HCT116 (cell line): ENCODE data around the gene MAP4K4. TPM values are rescaled to one million over a fixed set of nuclear protein-coding genes. Genes with fewer than 3 reads are reported as not detected.

Source experiments
- ATAC-seq: fragments of 200-7000 bp; cut with Tn5 transposase; 2 replicates; pipeline ENCODE4 v1.9.1; 2020; ENCODE audit warnings: mild to moderate bottlenecking, moderate library complexity
- BruUV-seq: library from RNA; stranded (reverse); fragments of 400-500 nt; replicated peaks from 2 replicates; lab custom pipeline; 2021; lab: Mats Ljungman, UMichigan
- CTCF ChIA-PET: fragments of 300-600 bp; sonication (Branson Sonifier 250); formaldehyde crosslinking; loops from one replicate; lab custom pipeline; 2021; ENCODE audit warnings: antibody characterized with exemption; lab: Charles Lee
- POLR2A ChIA-PET: fragments of 300-600, 350-600 bp; sonication (Branson Sonifier 250); formaldehyde crosslinking; loops from one replicate; lab custom pipeline; 2021; ENCODE audit warnings: antibody characterized with exemption; lab: Charles Lee
- RAD21 ChIA-PET, 2 experiments: fragments of 300-600 bp; sonication (Branson Sonifier 250); formaldehyde crosslinking; loops; one replicate each; lab custom pipeline; 2023; ENCODE audit warnings: low total read pairs in 2 of 2; ENCODE audit not compliant: uncharacterized antibody in 2 of 2, unreplicated experiment in 2 of 2, low non-redundant PET in 1 of 2; lab: Charles Lee
- DNase-seq: peaks from one replicate; pipeline ENCODE4 v3.0.0-alpha.2; 2010; ENCODE audit warnings: low read depth, low spot score
- H2AFZ ChIP-seq: fragments of 200-600 bp; shearing (Covaris generic), sonication (generic); 2 replicates; pipeline ENCODE4 v1.6.1; 2017; ENCODE audit warnings: low read depth, mixed run types, mixed read lengths, antibody characterized with exemption, low read length; ENCODE audit not compliant: poor library complexity, severe bottlenecking
- H3K27ac ChIP-seq: 2 replicates; pipeline ENCODE4 v1.5.1; 2012; ENCODE audit warnings: low read depth, low read length
- H3K27me3 ChIP-seq: fragments of 200-600 bp; sonication (generic); 2 replicates; pipeline ENCODE4 v1.6.1; 2016; ENCODE audit warnings: mixed run types, low read length, mixed read lengths; ENCODE audit not compliant: insufficient read depth
- H3K36me3 ChIP-seq, 2 experiments: fragments of 200-500 bp in 1 of 2; fragments of 200-600 bp in 1 of 2; sonication (Bioruptor generic) in 1 of 2; sonication (generic) in 1 of 2; 2 replicates each; pipeline versions ENCODE4 v1.5.1 to v1.6.1; 2014 to 2016; ENCODE audit warnings: low read length in 2 of 2, inconsistent platforms in 1 of 2, mixed read lengths in 1 of 2, mixed run types in 1 of 2; ENCODE audit not compliant: insufficient read depth in 2 of 2, control insufficient read depth in 1 of 2
- H3K4me1 ChIP-seq, 2 experiments: fragments of 200-600 bp in 1 of 2; sonication (generic) in 1 of 2; 2 replicates each; pipeline versions ENCODE4 v1.5.1 to v1.6.1; 2012 to 2017; ENCODE audit warnings: low read length in 2 of 2, inconsistent platforms in 1 of 2, mild to moderate bottlenecking in 1 of 2, mixed read lengths in 1 of 2, mixed run types in 1 of 2, moderate library complexity in 1 of 2; ENCODE audit not compliant: insufficient read depth in 2 of 2, control insufficient read depth in 1 of 2
- H3K4me2 ChIP-seq: fragments of 200-600 bp; sonication (generic); 2 replicates; pipeline ENCODE4 v1.6.1; 2017; ENCODE audit warnings: mixed run types, low read length, mixed read lengths
- H3K4me3 ChIP-seq, 2 experiments: fragments of 200-600 bp in 1 of 2; sonication (generic) in 1 of 2; replicated peaks in 1 of 2; 2 replicates each; pipeline ENCODE4 v1.5.1; 2011 to 2016; ENCODE audit warnings: low read length in 2 of 2, control low read depth in 1 of 2, low read depth in 1 of 2, mild to moderate bottlenecking in 1 of 2, mixed read lengths in 1 of 2, mixed run types in 1 of 2
- H3K79me2 ChIP-seq: fragments of 200-600 bp; sonication (generic); 2 replicates; pipeline ENCODE4 v1.6.1; 2017; ENCODE audit warnings: mild to moderate bottlenecking, mixed run types, low read length, moderate library complexity, mixed read lengths; ENCODE audit not compliant: insufficient read depth
- H3K9ac ChIP-seq: fragments of 200-600 bp; sonication (generic); 2 replicates; pipeline ENCODE4 v1.6.1; 2016; ENCODE audit warnings: low read length, mixed read lengths
- H3K9me2 ChIP-seq: fragments of 200-600 bp; sonication (generic), shearing (Covaris generic); 2 replicates; pipeline ENCODE4 v1.6.1; 2017; ENCODE audit warnings: mixed run types, mild to moderate bottlenecking, moderate library complexity; ENCODE audit not compliant: insufficient read depth
- H3K9me3 ChIP-seq, 2 experiments: fragments of 200-500 bp in 1 of 2; fragments of 200-600 bp in 1 of 2; sonication (Bioruptor generic) in 1 of 2; sonication (generic) in 1 of 2; 2 replicates each; pipeline ENCODE4 v1.6.1; 2014 to 2017; ENCODE audit warnings: low read length in 2 of 2, mixed read lengths in 2 of 2, inconsistent platforms in 1 of 2, low read depth in 1 of 2, mild to moderate bottlenecking in 1 of 2, mixed run types in 1 of 2, moderate library complexity in 1 of 2; ENCODE audit not compliant: control insufficient read depth in 1 of 2, insufficient read depth in 1 of 2
- H4K20me1 ChIP-seq: fragments of 200-600 bp; sonication (generic), shearing (Covaris generic); 2 replicates; pipeline ENCODE4 v1.6.1; 2017; ENCODE audit warnings: mixed run types, mild to moderate bottlenecking, moderate library complexity; ENCODE audit not compliant: insufficient read depth
- CBX3 ChIP-seq: IDR thresholded peaks from 2 replicates; pipeline ENCODE4 v1.6.1; 2012; ENCODE audit warnings: low read depth
- CEBPB ChIP-seq: IDR thresholded peaks from 2 replicates; pipeline ENCODE4 v1.6.1; 2012; ENCODE audit warnings: low read depth
- EGR1 ChIP-seq: IDR thresholded peaks from 2 replicates; pipeline ENCODE4 v1.6.1; 2012; ENCODE audit warnings: low read depth
- ELF1 ChIP-seq: IDR thresholded peaks from 2 replicates; pipeline ENCODE4 v1.6.1; 2012; ENCODE audit warnings: low read depth, borderline replicate concordance
- EZH2 ChIP-seq: fragments of 200-600 bp; sonication (generic); IDR thresholded peaks from 2 replicates; pipeline ENCODE4 v1.6.1; 2017; ENCODE audit warnings: antibody characterized with exemption, mixed run types
- EZH2phosphoT487 ChIP-seq: fragments of 200-600 bp; IDR thresholded peaks from 2 replicates; pipeline ENCODE4 v1.6.1; 2018; ENCODE audit warnings: antibody characterized with exemption, borderline replicate concordance
- JUND ChIP-seq: IDR thresholded peaks from 2 replicates; pipeline ENCODE4 v1.6.1; 2012
- POLR2A ChIP-seq: IDR thresholded peaks from 2 replicates; pipeline ENCODE4 v1.7.0; 2011; ENCODE audit warnings: borderline replicate concordance; ENCODE audit not compliant: insufficient read depth, insufficient read length; ENCODE audit errors: extremely low read depth
- POLR2AphosphoS5 ChIP-seq: IDR thresholded peaks from 2 replicates; pipeline ENCODE4 v1.6.1; 2011; ENCODE audit warnings: mild to moderate bottlenecking, low read depth, low read length, moderate library complexity
- RAD21 ChIP-seq: IDR thresholded peaks from 2 replicates; pipeline ENCODE4 v1.6.1; 2012; ENCODE audit warnings: low read depth, mild to moderate bottlenecking
- SIN3A ChIP-seq: IDR thresholded peaks from 2 replicates; pipeline ENCODE4 v1.6.1; 2012; ENCODE audit warnings: low read depth
- SP1 ChIP-seq: IDR thresholded peaks from 2 replicates; pipeline ENCODE4 v1.6.1; 2012; ENCODE audit warnings: low read depth
- SRF ChIP-seq: IDR thresholded peaks from 2 replicates; pipeline ENCODE4 v1.6.1; 2012; ENCODE audit warnings: low read depth
- YY1 ChIP-seq: IDR thresholded peaks from 2 replicates; pipeline ENCODE4 v1.6.1; 2011; ENCODE audit warnings: low read length, low read depth, moderate library complexity, mild to moderate bottlenecking; ENCODE audit not compliant: insufficient replicate concordance; ENCODE audit errors: extremely low read depth
- ZFX ChIP-seq: fragments of 450-650 bp; IDR thresholded peaks from 2 replicates; pipeline ENCODE4 v1.6.1; 2017
- ZNF274 ChIP-seq: fragments of 200-500 bp; sonication (Bioruptor generic); IDR thresholded peaks from 2 replicates; pipeline ENCODE4 v1.6.1; 2014; ENCODE audit warnings: mild to moderate bottlenecking, low read depth, low read length, inconsistent platforms
- intact Hi-C: fragments of 100-400 bp; cut with micrococcal nuclease; formaldehyde crosslinking; loops from 2 replicates; pipeline ENCODE4 v1.10.0; 2022
- total RNA-seq: library from RNA; stranded (reverse); gene quantifications from one replicate; pipeline ENCODE4 v1.2.1, GENCODE V29; 2021; ENCODE audit not compliant: unreplicated experiment
- TF ChIP-seq, protein P1 (sequence below): IDR thresholded peaks from 2 replicates; pipeline ENCODE4 v1.6.1; 2012; ENCODE audit warnings: low read depth
- TF ChIP-seq, protein P2 (sequence below): IDR thresholded peaks from 2 replicates; pipeline ENCODE4 v1.6.1; 2011; ENCODE audit warnings: mild to moderate bottlenecking, low read length, moderate library complexity; ENCODE audit not compliant: insufficient replicate concordance; ENCODE audit errors: extremely low read depth
- TF ChIP-seq, protein P3 (sequence below): IDR thresholded peaks from 2 replicates; pipeline ENCODE4 v1.6.1; 2012
- TF ChIP-seq, protein P4 (sequence below): IDR thresholded peaks from 2 replicates; pipeline ENCODE4 v1.6.1; 2012

Gene MAP4K4
- total RNA-seq, 1 experiment from 2014 or later: 62.3 TPM

DNA sequence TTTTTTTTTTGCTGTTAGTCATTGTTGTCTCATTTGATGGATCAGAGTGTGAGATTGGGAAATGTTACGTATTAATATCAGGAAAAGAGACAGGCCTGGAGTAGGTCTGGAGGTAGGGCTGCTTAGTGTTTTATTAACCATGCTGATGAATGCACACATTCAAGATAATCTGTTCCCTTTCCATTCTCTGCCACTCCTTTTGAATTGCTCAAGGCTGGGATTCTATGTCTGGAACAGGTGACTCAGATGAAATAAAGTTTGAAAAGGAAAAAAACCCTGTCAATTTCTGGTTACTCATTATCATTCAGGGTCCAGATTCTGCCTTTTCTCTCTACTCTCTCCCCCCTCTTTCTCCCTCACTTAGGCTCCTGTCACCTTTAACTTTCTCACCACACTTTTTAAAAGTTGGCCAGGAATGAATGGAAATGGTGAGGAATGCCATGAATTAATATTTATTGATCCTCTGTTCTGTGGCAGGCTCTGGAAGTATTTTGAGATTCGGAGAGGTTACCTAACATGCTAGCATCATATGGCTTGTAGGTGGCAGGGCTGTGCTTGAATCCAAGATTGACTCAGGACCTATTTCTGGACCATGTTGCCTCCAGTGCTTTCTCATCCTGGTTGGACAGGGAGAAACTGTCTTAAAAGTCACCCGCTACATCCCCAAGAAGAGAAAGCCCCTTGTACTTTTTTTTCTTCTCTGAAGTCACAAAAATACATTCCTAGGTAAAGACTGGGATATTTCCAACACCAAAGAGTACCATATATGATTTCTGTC lies 40.2 kb downstream of the MAP4K4 start:
- H3K36me3 ChIP-seq: no peaks in the 10 kb centered on the region
- ATAC-seq (no peak), DNase-seq (no peak)
- no peaks in the 10 kb centered on the region for H3K4me1 ChIP-seq
- no peak overlapping the region for H2AFZ ChIP-seq
- no peak overlapping the region for H3K27ac ChIP-seq
- ChIA-PET CTCF (no interaction called here), RAD21 (no interaction called here), POLR2A (no interaction called here)
- no peaks in the 10 kb centered on the region for H3K9me3 ChIP-seq
- intact Hi-C loops: no loop called here
- peaks cover 10% of the 10 kb centered on the region for H4K20me1 ChIP-seq
- H3K9me2 ChIP-seq: no peaks in the 10 kb centered on the region
- H3K4me3 ChIP-seq: no peak overlapping the region
- no peaks in the 10 kb centered on the region for H3K27me3 ChIP-seq
- no peak overlapping the region for H3K9ac ChIP-seq
- peaks cover 91% of the 10 kb centered on the region for H3K79me2 ChIP-seq
- no peak for TF ChIP-seq ZFX
- TF ChIP-seq EZH2: no peak
- TF ChIP-seq, protein P1, sequence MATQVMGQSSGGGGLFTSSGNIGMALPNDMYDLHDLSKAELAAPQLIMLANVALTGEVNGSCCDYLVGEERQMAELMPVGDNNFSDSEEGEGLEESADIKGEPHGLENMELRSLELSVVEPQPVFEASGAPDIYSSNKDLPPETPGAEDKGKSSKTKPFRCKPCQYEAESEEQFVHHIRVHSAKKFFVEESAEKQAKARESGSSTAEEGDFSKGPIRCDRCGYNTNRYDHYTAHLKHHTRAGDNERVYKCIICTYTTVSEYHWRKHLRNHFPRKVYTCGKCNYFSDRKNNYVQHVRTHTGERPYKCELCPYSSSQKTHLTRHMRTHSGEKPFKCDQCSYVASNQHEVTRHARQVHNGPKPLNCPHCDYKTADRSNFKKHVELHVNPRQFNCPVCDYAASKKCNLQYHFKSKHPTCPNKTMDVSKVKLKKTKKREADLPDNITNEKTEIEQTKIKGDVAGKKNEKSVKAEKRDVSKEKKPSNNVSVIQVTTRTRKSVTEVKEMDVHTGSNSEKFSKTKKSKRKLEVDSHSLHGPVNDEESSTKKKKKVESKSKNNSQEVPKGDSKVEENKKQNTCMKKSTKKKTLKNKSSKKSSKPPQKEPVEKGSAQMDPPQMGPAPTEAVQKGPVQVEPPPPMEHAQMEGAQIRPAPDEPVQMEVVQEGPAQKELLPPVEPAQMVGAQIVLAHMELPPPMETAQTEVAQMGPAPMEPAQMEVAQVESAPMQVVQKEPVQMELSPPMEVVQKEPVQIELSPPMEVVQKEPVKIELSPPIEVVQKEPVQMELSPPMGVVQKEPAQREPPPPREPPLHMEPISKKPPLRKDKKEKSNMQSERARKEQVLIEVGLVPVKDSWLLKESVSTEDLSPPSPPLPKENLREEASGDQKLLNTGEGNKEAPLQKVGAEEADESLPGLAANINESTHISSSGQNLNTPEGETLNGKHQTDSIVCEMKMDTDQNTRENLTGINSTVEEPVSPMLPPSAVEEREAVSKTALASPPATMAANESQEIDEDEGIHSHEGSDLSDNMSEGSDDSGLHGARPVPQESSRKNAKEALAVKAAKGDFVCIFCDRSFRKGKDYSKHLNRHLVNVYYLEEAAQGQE: no peak
- no peak for TF ChIP-seq CBX3
- TF ChIP-seq POLR2AphosphoS5: no peak
- no peak for TF ChIP-seq JUND
- TF ChIP-seq, protein P2, sequence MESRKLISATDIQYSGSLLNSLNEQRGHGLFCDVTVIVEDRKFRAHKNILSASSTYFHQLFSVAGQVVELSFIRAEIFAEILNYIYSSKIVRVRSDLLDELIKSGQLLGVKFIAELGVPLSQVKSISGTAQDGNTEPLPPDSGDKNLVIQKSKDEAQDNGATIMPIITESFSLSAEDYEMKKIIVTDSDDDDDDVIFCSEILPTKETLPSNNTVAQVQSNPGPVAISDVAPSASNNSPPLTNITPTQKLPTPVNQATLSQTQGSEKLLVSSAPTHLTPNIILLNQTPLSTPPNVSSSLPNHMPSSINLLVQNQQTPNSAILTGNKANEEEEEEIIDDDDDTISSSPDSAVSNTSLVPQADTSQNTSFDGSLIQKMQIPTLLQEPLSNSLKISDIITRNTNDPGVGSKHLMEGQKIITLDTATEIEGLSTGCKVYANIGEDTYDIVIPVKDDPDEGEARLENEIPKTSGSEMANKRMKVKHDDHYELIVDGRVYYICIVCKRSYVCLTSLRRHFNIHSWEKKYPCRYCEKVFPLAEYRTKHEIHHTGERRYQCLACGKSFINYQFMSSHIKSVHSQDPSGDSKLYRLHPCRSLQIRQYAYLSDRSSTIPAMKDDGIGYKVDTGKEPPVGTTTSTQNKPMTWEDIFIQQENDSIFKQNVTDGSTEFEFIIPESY: no peak
- no peak for TF ChIP-seq RAD21
- no peak for TF ChIP-seq EZH2phosphoT487
- no peak for TF ChIP-seq EGR1
- no peak for TF ChIP-seq CEBPB
- TF ChIP-seq, protein P3, sequence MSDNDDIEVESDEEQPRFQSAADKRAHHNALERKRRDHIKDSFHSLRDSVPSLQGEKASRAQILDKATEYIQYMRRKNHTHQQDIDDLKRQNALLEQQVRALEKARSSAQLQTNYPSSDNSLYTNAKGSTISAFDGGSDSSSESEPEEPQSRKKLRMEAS: no peak
- no peak for TF ChIP-seq SIN3A
- no peak for TF ChIP-seq POLR2A
- TF ChIP-seq ZNF274: no peak
- no peak for TF ChIP-seq SRF
- TF ChIP-seq SP1: no peak
- TF ChIP-seq ELF1: no peak
- TF ChIP-seq, protein P4, sequence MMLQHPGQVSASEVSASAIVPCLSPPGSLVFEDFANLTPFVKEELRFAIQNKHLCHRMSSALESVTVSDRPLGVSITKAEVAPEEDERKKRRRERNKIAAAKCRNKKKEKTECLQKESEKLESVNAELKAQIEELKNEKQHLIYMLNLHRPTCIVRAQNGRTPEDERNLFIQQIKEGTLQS: no peak
- no peak for TF ChIP-seq YY1
- TF ChIP-seq, all 23 proteins: peak for 0
- no TSS peak for BruUV-seq
- no peak overlapping the region for H3K4me2 ChIP-seq
